GM23338 (cell line): ENCODE data around the gene CCT5. TPM values are rescaled to one million over a fixed set of nuclear protein-coding genes. Genes with fewer than 3 reads are reported as not detected.

Source experiments
- ATAC-seq: fragments of 200-7000 bp; cut with Tn5 transposase; 3 replicates; pipeline ENCODE4 v1.9.1; 2020
- DNase-seq: peaks from one replicate; pipeline ENCODE4 v3.0.0-alpha.2; 2015; ENCODE audit warnings: low spot score
- H2AFZ ChIP-seq: fragments of 200-600 bp; sonication (generic); 2 replicates; pipeline ENCODE4 v1.8.0; 2016; ENCODE audit warnings: antibody characterized with exemption, mild to moderate bottlenecking, moderate library complexity
- H3F3A ChIP-seq: fragments of 200-600 bp; sonication (generic); replicated peaks from 2 replicates; pipeline ENCODE4 v1.8.0; 2017; ENCODE audit warnings: antibody characterized with exemption, mixed run types, low read depth
- H3K27ac ChIP-seq: fragments of 200-600 bp; sonication (generic); 2 replicates; pipeline ENCODE4 v1.6.1; 2016; ENCODE audit warnings: low read depth
- H3K27me3 ChIP-seq: fragments of 200-600 bp; sonication (generic); 2 replicates; pipeline ENCODE4 v1.8.0; 2016; ENCODE audit warnings: mild to moderate bottlenecking, mixed run types, moderate library complexity; ENCODE audit not compliant: insufficient read depth
- H3K36me3 ChIP-seq: fragments of 200-600 bp; sonication (generic); 2 replicates; pipeline ENCODE4 v1.8.0; 2016; ENCODE audit warnings: mild to moderate bottlenecking; ENCODE audit not compliant: insufficient read depth
- H3K4me1 ChIP-seq: fragments of 200-600 bp; sonication (generic); 2 replicates; pipeline ENCODE4 v1.8.0; 2016; ENCODE audit warnings: mild to moderate bottlenecking, moderate library complexity; ENCODE audit not compliant: insufficient read depth
- H3K4me2 ChIP-seq: fragments of 200-600 bp; sonication (generic); 2 replicates; pipeline ENCODE4 v1.7.1; 2017; ENCODE audit warnings: mixed run types
- H3K4me3 ChIP-seq: fragments of 200-600 bp; sonication (generic); 2 replicates; pipeline ENCODE4 v1.6.1; 2016; ENCODE audit warnings: mixed run types
- H3K79me2 ChIP-seq: fragments of 200-600 bp; sonication (generic); replicated peaks from 2 replicates; pipeline ENCODE4 v1.8.0; 2017; ENCODE audit warnings: mild to moderate bottlenecking; ENCODE audit not compliant: insufficient read depth
- H3K9me2 ChIP-seq: fragments of 200-600 bp; sonication (generic); 2 replicates; pipeline ENCODE4 v1.8.0; 2017; ENCODE audit not compliant: insufficient read depth
- H4K20me1 ChIP-seq: fragments of 200-600 bp; sonication (generic); replicated peaks from 2 replicates; pipeline ENCODE4 v1.8.0; 2017; ENCODE audit warnings: mild to moderate bottlenecking; ENCODE audit not compliant: insufficient read depth
- H3K27ac Mint-ChIP-seq: 2 replicates; pipeline ENCODE4 v1.8.0; 2020; ENCODE audit warnings: inconsistent platforms, mild to moderate bottlenecking, moderate library complexity, mixed read lengths
- H3K27me3 Mint-ChIP-seq: 3 replicates; pipeline ENCODE4 v1.8.0; 2022; ENCODE audit warnings: low read depth, mild to moderate bottlenecking, moderate library complexity, mixed read lengths, inconsistent platforms; ENCODE audit not compliant: insufficient read depth, poor library complexity
- H3K36me3 Mint-ChIP-seq: 3 replicates; pipeline ENCODE4 v1.8.0; 2021; ENCODE audit warnings: low read depth, mild to moderate bottlenecking, inconsistent platforms, moderate library complexity, mixed read lengths
- H3K4me1 Mint-ChIP-seq: 3 replicates; pipeline ENCODE4 v1.8.0; 2020; ENCODE audit warnings: mild to moderate bottlenecking, inconsistent platforms, mixed read lengths
- H3K4me3 Mint-ChIP-seq: 3 replicates; pipeline ENCODE4 v1.8.0; 2021; ENCODE audit warnings: moderate library complexity, mild to moderate bottlenecking, inconsistent platforms, mixed read lengths
- H3K9me3 Mint-ChIP-seq: 3 replicates; pipeline ENCODE4 v1.8.0; 2020; ENCODE audit warnings: moderate library complexity, mild to moderate bottlenecking, inconsistent platforms, mixed read lengths
- CREB1 ChIP-seq: fragments of 250-450 bp; sonication (Bioruptor Pico); IDR thresholded peaks from 2 replicates; pipeline ENCODE4 v1.5.0; 2020; ENCODE audit warnings: low read depth, mild to moderate bottlenecking, moderate library complexity
- EZH2 ChIP-seq: fragments of 200-600 bp; sonication (generic); IDR thresholded peaks from one replicate; pipeline ENCODE4 v1.8.0; 2017; ENCODE audit warnings: antibody characterized with exemption, mild to moderate bottlenecking, low read depth; ENCODE audit not compliant: unreplicated experiment
- EZH2phosphoT487 ChIP-seq: fragments of 200-600 bp; sonication (generic); IDR thresholded peaks from one replicate; pipeline ENCODE4 v1.8.1; 2018; ENCODE audit warnings: antibody characterized with exemption; ENCODE audit not compliant: unreplicated experiment
- JUNB ChIP-seq: IDR thresholded peaks from one replicate; pipeline ENCODE4 v1.6.1; 2016; ENCODE audit warnings: antibody characterized with exemption; ENCODE audit not compliant: unreplicated experiment
- NANOG ChIP-seq: IDR thresholded peaks from 2 replicates; pipeline ENCODE4 v1.6.1; 2016; ENCODE audit warnings: antibody characterized with exemption, borderline replicate concordance
- POLR2AphosphoS5 ChIP-seq: IDR thresholded peaks from 2 replicates; pipeline ENCODE4 v1.6.1; 2016; ENCODE audit warnings: antibody characterized with exemption, low read depth
- STAT1 ChIP-seq: IDR thresholded peaks from one replicate; pipeline ENCODE4 v1.6.1; 2016; ENCODE audit warnings: antibody characterized with exemption; ENCODE audit not compliant: unreplicated experiment
- ZNF114 ChIP-seq: fragments of 250-450 bp; sonication (Bioruptor Pico); IDR thresholded peaks from 2 replicates; pipeline ENCODE4 v1.5.0; 2020; ENCODE audit warnings: mild to moderate bottlenecking, moderate library complexity
- ZNF331 ChIP-seq: fragments of 250-450 bp; sonication (Bioruptor Pico); IDR thresholded peaks from 2 replicates; pipeline ENCODE4 v1.5.0; 2020; ENCODE audit warnings: low read depth, mild to moderate bottlenecking, moderate library complexity
- polyA plus RNA-seq: library from polyadenylated mRNA; unstranded; fragments of >200 nt; fragmentation: Nextera tagmentation; extraction: Ambion mirVana; gene quantifications from 2 replicates; pipeline ENCODE4 v1.2.1, GENCODE V29; 2016
- total RNA-seq: library from RNA; depleted of rRNA; stranded (reverse); fragments of >200 nt; shearing (Covaris generic); gene quantifications from 2 replicates; pipeline ENCODE4 v1.2.3, GENCODE V29; 2014
- TF ChIP-seq, protein P1 (sequence below), 2 experiments: fragments of 200-600 bp in 1 of 2; sonication (generic) in 1 of 2; conservative IDR thresholded peaks; 2 replicates each; pipeline versions ENCODE4 v1.5.1 to v1.6.1; 2016 to 2017; ENCODE audit warnings: antibody characterized with exemption in 2 of 2, low read depth in 2 of 2, mild to moderate bottlenecking in 2 of 2, moderate library complexity in 1 of 2
- TF ChIP-seq, protein P2 (sequence below): IDR thresholded peaks from one replicate; pipeline ENCODE4 v1.6.1; 2018; ENCODE audit warnings: antibody characterized with exemption; ENCODE audit not compliant: unreplicated experiment
- TF ChIP-seq, protein P3 (sequence below): fragments of 250-450 bp; sonication (Bioruptor Pico); IDR thresholded peaks from 2 replicates; pipeline ENCODE4 v1.5.0; 2020; ENCODE audit warnings: mild to moderate bottlenecking, moderate library complexity
- TF ChIP-seq, protein P4 (sequence below): IDR thresholded peaks from 2 replicates; pipeline ENCODE4 v1.6.1; 2016; ENCODE audit warnings: antibody characterized with exemption

The CCT5 gene
- total and polyA plus RNA-seq, 2 experiments from 2014 or later = 576 to 661 TPM

DNA sequence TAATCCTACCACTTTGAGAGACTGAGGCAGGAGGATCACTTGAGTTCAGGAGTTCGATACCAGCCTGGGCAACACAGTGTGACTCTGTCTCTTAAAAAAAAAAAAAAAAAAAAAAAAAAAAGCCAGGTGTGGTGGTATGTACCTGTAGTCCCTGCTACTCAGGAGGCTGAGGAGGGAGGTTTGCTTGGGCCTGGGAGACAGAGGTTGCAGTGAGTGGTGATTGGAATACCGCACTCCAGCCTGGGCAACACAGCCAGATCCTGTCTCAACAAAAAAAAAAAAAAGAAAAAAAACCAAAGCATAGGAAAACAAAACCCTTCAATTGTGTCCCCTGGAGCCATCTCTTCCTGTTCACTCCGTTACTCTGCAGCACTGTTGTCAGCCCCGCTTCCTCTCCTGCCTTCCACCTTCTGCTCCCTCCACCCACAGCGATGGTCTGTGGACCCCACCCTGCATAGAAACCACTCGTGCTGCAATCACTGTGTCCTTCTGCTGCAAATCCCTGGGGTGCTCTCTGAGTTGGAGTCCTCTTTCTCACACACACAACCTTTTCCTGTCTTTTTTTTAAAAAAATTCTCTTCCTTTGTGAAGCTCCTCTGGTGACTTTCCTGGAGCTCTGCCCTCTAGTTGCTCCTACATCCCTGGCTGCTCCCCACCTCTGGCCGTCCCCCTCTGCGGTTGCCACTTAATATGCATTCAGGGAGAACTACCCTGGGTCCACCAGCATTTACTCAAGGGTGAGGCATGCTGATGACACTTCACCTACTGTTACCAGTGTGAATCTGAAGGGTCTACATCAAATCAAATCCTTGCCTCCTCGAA, 22.2 kb downstream of the CCT5 start:
- no peak for TF ChIP-seq NANOG
- TF ChIP-seq STAT1 = no peak
- TF ChIP-seq EZH2phosphoT487 = no peak
- TF ChIP-seq, protein P1, sequence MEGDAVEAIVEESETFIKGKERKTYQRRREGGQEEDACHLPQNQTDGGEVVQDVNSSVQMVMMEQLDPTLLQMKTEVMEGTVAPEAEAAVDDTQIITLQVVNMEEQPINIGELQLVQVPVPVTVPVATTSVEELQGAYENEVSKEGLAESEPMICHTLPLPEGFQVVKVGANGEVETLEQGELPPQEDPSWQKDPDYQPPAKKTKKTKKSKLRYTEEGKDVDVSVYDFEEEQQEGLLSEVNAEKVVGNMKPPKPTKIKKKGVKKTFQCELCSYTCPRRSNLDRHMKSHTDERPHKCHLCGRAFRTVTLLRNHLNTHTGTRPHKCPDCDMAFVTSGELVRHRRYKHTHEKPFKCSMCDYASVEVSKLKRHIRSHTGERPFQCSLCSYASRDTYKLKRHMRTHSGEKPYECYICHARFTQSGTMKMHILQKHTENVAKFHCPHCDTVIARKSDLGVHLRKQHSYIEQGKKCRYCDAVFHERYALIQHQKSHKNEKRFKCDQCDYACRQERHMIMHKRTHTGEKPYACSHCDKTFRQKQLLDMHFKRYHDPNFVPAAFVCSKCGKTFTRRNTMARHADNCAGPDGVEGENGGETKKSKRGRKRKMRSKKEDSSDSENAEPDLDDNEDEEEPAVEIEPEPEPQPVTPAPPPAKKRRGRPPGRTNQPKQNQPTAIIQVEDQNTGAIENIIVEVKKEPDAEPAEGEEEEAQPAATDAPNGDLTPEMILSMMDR (conservative IDR thresholded peaks at IDR 0.05; ENCODE audit: low read depth in 2 of 2) = no peak
- no peak for TF ChIP-seq CREB1 (CRISPR knock-in tag)
- no peak for TF ChIP-seq POLR2AphosphoS5
- TF ChIP-seq ZNF331 (CRISPR knock-in tag) = no peak
- no peak for TF ChIP-seq EZH2
- no peak for TF ChIP-seq JUNB
- TF ChIP-seq, protein P2, sequence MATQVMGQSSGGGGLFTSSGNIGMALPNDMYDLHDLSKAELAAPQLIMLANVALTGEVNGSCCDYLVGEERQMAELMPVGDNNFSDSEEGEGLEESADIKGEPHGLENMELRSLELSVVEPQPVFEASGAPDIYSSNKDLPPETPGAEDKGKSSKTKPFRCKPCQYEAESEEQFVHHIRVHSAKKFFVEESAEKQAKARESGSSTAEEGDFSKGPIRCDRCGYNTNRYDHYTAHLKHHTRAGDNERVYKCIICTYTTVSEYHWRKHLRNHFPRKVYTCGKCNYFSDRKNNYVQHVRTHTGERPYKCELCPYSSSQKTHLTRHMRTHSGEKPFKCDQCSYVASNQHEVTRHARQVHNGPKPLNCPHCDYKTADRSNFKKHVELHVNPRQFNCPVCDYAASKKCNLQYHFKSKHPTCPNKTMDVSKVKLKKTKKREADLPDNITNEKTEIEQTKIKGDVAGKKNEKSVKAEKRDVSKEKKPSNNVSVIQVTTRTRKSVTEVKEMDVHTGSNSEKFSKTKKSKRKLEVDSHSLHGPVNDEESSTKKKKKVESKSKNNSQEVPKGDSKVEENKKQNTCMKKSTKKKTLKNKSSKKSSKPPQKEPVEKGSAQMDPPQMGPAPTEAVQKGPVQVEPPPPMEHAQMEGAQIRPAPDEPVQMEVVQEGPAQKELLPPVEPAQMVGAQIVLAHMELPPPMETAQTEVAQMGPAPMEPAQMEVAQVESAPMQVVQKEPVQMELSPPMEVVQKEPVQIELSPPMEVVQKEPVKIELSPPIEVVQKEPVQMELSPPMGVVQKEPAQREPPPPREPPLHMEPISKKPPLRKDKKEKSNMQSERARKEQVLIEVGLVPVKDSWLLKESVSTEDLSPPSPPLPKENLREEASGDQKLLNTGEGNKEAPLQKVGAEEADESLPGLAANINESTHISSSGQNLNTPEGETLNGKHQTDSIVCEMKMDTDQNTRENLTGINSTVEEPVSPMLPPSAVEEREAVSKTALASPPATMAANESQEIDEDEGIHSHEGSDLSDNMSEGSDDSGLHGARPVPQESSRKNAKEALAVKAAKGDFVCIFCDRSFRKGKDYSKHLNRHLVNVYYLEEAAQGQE = no peak
- TF ChIP-seq, protein P3, sequence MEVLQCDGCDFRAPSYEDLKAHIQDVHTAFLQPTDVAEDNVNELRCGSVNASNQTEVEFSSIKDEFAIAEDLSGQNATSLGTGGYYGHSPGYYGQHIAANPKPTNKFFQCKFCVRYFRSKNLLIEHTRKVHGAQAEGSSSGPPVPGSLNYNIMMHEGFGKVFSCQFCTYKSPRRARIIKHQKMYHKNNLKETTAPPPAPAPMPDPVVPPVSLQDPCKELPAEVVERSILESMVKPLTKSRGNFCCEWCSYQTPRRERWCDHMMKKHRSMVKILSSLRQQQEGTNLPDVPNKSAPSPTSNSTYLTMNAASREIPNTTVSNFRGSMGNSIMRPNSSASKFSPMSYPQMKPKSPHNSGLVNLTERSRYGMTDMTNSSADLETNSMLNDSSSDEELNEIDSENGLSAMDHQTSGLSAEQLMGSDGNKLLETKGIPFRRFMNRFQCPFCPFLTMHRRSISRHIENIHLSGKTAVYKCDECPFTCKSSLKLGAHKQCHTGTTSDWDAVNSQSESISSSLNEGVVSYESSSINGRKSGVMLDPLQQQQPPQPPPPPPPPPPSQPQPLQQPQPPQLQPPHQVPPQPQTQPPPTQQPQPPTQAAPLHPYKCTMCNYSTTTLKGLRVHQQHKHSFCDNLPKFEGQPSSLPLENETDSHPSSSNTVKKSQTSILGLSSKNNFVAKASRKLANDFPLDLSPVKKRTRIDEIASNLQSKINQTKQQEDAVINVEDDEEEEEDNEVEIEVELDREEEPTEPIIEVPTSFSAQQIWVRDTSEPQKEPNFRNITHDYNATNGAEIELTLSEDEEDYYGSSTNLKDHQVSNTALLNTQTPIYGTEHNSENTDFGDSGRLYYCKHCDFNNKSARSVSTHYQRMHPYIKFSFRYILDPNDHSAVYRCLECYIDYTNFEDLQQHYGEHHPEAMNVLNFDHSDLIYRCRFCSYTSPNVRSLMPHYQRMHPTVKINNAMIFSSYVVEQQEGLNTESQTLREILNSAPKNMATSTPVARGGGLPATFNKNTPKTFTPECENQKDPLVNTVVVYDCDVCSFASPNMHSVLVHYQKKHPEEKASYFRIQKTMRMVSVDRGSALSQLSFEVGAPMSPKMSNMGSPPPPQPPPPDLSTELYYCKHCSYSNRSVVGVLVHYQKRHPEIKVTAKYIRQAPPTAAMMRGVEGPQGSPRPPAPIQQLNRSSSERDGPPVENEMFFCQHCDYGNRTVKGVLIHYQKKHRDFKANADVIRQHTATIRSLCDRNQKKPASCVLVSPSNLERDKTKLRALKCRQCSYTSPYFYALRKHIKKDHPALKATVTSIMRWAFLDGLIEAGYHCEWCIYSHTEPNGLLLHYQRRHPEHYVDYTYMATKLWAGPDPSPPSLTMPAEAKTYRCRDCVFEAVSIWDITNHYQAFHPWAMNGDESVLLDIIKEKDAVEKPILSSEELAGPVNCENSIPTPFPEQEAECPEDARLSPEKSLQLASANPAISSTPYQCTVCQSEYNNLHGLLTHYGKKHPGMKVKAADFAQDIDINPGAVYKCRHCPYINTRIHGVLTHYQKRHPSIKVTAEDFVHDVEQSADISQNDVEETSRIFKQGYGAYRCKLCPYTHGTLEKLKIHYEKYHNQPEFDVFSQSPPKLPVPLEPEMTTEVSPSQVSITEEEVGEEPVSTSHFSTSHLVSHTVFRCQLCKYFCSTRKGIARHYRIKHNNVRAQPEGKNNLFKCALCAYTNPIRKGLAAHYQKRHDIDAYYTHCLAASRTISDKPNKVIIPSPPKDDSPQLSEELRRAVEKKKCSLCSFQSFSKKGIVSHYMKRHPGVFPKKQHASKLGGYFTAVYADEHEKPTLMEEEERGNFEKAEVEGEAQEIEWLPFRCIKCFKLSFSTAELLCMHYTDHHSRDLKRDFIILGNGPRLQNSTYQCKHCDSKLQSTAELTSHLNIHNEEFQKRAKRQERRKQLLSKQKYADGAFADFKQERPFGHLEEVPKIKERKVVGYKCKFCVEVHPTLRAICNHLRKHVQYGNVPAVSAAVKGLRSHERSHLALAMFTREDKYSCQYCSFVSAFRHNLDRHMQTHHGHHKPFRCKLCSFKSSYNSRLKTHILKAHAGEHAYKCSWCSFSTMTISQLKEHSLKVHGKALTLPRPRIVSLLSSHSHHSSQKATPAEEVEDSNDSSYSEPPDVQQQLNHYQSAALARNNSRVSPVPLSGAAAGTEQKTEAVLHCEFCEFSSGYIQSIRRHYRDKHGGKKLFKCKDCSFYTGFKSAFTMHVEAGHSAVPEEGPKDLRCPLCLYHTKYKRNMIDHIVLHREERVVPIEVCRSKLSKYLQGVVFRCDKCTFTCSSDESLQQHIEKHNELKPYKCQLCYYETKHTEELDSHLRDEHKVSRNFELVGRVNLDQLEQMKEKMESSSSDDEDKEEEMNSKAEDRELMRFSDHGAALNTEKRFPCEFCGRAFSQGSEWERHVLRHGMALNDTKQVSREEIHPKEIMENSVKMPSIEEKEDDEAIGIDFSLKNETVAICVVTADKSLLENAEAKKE (CRISPR knock-in tag) = no peak
- TF ChIP-seq, protein P4, sequence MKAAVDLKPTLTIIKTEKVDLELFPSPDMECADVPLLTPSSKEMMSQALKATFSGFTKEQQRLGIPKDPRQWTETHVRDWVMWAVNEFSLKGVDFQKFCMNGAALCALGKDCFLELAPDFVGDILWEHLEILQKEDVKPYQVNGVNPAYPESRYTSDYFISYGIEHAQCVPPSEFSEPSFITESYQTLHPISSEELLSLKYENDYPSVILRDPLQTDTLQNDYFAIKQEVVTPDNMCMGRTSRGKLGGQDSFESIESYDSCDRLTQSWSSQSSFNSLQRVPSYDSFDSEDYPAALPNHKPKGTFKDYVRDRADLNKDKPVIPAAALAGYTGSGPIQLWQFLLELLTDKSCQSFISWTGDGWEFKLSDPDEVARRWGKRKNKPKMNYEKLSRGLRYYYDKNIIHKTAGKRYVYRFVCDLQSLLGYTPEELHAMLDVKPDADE = no peak
- no peak for TF ChIP-seq ZNF114 (CRISPR knock-in tag)
- no peaks in the 10 kb centered on the region for H3K27me3 ChIP-seq
- no peak overlapping the region for H3K4me3 ChIP-seq
- Mint-ChIP-seq H3K4me1 (peaks cover 37% of the 10 kb centered on the region), H3K36me3 (peaks cover 5% of the 10 kb centered on the region; the same call in 2 of the 3 replicates), H3K9me3 (peaks cover 3% of the 10 kb centered on the region; the same call in 2 of the 3 replicates), H3K4me3 (no peak overlapping the region), H3K27ac (no peak overlapping the region), H3K27me3 (peaks cover 10% of the 10 kb centered on the region)
- H3K36me3 ChIP-seq = no peaks in the 10 kb centered on the region
- no peaks in the 10 kb centered on the region for H3K79me2 ChIP-seq
- H4K20me1 ChIP-seq = no peaks in the 10 kb centered on the region
- H3K4me1 ChIP-seq = peaks cover 23% of the 10 kb centered on the region
- DNase-seq = no peak
- no peak; the same call in 2 of the 3 replicates for ATAC-seq
- no peak overlapping the region for H3K4me2 ChIP-seq
- no peak overlapping the region for H2AFZ ChIP-seq
- no peak overlapping the region for H3K27ac ChIP-seq
- H3F3A ChIP-seq = no peaks in the 10 kb centered on the region
- no peaks in the 10 kb centered on the region for H3K9me2 ChIP-seq
